GM18907 (cell line): ENCODE data around the gene NMUR1.

ENCODE experiments used
- ATAC-seq: cut with Tn5 transposase; IDR thresholded peaks from one replicate; pipeline ENCODE4 v1.9.1; 2021; ENCODE audit warnings: mild to moderate bottlenecking, moderate library complexity; ENCODE audit not compliant: unreplicated experiment

The NMUR1 gene

DNA sequence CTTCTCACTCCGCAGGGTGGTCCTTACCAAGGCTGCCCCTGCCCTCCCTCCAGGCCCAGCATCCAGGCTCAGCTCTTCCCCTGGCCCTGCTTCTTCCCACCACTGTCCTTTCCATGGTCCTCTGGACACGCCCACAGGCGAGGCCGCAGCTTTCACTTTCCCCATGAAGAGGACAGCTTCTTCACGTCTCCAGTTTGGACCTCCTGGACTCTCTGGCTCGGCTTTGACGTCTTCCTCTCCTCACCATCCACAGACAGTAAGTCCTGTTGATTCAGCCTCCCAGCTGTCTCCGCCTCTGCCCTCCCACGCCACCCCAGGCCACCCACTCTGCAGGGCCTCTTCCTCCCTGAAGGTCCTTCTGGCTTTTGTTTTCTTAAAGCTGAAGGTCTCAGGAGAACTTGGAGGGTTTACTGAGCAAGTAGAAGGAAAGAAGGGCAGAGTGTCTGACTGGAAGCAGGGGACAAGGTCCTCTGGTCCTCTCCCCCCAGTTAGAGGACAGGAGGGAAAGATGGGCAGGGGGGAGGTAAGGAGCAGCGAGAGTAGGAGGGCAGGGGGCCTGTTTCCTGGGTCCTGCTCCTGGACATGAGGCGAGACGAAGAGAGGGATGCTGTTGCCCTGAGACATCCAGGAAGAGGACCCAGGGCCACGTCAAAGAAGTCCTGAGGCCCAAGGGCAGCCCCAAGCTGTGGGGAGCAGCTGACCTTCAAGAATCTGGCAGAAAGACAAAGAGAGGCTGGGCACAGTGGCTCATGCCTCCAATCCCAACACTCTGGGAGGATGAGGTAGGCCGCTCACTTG lies 24.7 kb upstream of the NMUR1 start:
- no peak for ATAC-seq

DNA sequence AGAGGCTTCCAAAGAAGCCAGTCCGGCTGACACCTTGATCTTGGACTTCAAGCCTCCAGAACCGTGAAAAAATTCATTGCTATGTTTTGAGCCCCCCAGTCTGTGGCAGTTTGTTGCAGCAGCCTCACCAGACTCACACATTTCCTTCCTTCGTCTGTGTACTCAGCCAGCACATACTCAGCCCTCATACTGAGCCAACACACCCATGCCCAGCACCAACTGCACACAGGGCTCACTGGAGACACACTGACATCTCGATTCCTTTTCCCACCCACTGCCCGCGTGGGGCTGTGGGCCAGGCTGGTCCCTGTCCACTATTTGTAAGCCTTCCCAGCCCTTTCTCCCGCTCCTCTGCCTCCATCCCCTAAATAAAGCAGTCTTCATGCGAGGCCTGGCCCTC lies 24.1 kb upstream of the NMUR1 start:
- no peak for ATAC-seq

DNA sequence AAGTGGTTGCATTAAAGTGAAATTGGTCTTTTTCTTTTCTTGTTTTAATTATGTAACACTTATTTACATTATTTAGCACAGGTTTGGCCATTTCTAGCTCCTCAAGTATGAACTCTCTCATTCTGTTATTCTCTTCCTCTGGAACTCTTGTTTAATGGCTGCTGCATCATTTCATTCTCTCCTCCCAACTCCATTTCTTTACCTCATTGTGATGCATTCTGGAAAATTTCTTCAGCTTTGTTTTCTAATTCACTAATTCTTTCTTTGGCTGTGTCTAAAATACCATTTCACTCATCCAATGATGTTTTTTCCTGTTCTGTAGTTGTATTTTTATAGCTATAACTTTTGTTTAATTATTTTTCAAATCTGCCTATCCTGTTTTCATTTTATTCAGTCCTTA lies 22.5 kb upstream of the NMUR1 start:
- no peak for ATAC-seq

DNA sequence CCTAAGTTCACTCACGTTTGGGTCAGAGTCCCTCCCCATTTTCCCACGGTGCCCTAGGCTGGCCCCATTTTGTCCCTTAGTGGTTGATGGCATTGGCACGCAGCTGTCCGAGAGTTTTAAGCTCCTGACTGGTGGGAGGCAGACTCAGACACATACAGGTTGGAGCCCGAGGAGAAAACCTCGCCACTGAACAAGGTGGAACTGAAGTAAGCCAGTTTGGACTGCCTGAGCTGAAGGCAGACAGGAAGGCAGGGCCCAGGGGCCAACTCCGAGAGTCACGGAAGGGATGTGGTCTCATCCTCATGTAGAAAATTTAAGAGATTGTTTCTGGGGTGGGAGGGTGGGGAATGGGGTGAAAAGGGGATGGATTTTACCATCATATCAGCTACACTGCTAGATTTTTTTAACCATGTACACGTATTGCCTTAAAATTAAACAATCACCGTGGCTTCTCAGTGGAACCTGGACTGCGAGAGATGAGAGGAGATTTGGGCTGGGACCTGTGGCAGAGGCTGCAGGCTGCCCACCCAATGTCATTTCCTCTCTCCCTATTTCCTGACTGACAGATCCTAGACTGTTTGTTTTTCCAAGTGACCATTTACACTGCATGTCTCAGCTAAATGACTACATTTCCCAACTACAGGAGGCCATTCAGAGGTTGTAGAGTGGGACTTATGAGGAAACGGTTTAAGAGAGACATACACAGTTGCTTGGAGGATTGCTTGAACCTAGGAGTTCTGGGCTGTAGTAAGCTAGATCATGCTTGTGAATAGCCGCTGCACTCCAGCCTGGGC lies 19.4 kb upstream of the NMUR1 start:
- ATAC-seq, result no peak

DNA sequence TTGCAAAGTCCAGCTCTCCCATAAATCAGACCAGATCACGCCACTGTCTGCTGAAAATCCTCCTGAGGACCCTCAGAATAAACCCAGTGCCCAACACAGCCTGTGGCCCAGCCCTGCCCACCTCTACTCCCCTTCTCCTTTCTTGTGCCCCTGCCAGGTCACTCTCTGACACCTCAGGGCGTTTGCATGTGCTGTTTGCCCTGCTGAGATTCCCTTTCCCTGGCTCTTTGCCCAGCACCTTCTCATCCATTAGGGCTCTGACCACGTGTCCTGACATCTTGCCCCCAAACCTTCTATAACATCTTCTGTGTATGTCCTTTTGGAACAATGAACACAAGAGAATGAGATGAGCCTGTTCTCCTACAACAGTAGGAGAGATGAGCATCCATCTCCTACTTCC lies 18.5 kb upstream of the NMUR1 start:
- no peak for ATAC-seq

DNA sequence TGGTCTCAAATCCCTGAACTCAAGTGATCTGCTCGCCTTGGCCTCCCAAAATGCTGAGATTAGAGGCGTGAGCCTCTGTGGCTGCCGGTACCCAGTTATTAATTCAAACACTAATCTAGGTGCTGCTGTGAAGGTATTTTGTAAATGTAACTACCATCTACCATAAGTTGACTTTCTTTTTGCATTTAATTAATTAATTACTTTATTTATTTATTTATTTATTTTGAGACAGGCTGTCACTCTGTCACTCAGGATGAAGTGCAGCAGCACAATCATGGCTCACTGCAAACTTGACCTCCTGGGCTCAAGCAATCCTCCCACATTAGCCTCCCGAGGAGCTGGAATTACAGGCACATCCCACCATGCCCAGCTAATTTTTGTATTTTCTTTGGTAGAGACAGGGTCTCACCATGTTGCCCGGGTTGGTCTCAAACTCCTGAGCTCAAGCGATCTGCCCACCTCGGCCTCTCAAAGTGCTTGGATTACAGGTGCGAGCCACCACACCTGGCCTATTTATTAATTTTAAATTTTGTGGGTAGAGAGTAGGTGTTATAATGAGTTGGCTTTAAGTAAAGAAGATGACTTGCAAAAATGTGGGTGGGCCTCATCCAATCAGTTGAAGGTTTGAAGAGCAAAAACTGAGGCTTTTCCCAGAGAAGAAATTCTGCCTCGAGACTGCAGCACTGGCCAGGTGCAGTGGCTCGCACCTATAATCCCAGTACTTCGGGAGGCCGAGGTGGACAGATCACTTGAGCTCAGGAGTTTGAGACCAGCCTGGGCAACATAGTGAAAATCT lies 17.3 kb upstream of the NMUR1 start:
- no peak for ATAC-seq

DNA sequence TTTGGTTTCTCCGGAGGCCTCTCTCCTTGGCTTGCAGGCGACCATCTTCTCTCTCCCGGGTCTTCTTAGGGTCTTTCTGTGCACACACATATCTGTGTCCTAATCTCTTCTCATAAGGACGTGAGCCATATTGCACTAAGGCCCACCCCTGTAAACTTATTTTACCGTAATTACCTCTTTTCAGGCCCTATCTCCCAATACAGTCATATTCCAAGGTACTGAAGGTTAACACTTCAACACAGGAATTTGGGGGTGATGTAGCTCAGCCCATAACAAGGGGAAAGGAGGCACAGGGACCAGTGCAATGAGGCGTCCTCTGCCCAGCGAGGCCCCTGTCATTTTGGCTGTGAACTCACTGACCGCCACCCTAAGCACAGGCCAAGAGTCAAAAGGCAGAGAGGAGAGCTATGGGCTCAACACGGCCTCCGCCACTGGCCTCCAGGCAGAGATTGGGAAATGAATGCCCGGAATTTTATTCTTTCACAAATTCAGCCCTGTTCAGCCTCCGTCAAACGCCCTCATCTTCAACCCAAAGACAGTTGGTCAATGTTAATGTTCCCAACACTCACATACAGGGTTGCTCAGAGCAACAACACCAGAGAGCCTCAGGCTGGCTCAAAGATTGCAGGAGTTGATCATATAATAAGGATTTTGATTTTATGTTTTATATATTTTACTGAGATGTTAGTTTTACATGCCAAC lies 15.9 kb upstream of the NMUR1 start:
- peak; percentile 7 for ATAC-seq

DNA sequence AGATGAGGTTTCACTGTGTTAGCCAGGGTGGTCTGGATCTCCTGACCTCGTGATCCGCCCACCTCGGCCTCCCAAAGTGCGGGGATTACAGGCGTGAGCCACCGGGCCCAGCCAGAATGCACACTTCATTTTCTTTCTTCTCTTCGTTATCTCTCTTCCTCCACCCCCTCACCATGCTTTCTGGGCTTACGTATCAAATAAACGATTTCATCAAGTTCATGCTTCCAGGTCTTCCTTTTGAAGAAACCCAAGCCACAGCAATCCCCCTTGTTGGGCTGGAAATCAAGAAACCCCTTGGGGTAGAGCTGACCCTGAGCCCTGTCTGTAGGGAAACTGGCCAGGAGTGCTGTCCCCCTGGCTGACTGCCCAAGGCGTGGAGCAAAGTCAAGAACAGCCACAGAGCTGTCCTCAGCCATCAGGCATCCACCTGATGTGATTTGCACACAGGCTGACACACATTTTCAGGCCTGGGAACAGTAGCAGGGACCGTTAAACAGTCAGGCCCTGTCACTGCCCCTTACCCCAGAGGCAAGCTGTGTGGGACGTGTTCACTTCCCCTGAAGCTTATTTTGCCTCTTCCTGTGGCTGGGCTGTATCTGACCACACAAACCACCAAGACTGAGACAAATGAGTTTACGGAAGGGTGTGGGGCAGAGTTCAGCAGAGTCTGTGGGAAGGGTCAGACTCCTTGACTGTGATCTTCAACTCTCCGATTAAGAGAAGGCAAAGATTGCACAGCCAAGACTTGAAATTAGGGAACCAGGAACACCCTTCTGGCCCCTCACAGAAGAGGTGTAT lies 15.1 kb upstream of the NMUR1 start:
- ATAC-seq, result peak; percentile 99

DNA sequence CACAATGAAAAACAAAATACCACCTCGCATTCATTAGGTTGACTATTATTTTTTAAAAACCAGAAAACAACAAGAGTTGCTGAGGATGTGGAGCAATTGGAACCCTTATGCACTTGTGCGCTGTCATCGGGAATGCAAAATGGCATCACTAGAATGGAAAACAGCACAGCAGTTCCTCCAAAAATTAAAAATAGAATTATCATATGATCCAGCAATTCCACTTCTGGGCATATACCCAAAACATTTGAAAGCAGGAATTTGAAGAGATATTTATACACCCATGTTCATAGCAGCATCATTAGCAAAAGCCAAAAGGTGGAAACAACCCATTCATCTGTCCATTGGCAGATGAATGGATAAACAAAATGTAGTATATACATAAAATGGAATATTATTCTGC lies 11.9 kb upstream of the NMUR1 start:
- no peak for ATAC-seq

DNA sequence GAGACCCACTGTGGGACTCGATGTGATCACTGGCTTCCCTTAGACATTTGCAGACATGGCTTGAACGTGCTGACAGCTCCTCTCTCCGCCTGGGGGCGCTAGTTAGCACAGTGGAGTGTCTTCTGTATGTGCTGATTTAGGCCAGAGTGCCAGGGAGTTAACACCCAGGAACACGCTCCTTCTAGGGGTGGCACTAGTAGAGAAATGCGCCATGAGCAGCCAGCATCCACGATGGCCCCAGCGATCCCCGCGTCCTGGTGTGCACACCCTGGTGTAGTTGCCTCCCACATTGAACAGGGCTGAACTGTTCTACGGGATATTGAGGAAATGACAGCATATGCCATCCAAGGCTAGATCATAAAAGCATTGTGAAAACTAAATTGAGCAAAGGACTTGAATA lies 11.4 kb upstream of the NMUR1 start:
- no peak for ATAC-seq

DNA sequence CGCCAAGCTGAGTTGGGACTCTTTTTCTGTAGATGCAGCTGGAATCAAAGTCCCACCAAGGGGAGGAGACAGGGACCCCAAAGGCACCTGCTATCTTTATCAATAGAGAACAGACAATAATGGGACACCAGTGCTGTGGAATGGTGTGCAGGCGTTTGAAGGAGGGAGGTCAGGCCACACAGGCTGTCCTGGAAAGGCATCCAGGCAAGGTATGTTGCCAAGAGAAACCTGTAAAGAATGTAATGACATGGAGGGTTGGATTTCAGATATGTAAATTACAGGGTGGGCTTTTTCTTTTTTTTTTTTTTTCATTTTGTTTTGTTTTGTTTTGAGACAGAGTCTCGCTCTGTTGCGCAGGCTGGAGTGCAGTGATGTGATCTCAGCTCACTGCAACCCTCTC lies 9.7 kb upstream of the NMUR1 start:
- no peak for ATAC-seq

DNA sequence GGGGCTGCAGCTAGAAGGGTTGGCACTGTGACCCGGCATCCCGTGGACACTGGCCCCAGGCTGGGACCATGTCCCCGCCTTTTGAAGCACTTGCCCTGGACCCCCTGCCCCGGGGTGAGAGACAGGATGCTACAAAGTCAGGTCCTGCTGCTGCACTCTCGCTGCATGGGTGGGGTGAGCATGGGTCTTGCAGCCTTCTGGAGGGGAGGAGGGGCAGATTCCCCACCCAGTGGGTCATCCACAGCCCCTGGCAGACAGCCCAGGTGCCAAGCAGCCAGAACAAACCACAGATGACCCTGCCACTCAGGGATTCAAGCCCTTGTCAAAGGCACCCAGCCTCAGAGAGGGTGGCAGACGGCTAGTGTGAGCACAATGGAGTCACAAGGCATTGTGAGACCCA lies 5.7 kb upstream of the NMUR1 start:
- ATAC-seq, result no peak

DNA sequence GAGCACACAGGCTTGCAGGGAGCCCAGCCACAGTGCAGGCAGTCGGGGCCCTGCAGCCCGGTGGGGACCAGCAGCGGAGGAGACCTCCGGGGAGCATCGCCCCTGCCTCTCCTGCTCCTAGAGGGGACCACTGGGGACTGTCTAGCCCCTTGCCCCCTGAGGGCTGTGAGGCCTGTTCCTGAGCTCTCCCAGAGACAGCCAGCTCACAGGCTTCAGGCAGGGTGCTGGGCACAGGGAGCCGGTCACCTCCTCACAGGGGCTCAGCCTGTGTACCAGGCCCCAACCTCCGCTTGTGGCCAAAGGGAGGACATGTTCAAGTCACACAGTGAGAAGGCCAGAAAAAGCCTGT lies 3.5 kb upstream of the NMUR1 start:
- no peak for ATAC-seq

DNA sequence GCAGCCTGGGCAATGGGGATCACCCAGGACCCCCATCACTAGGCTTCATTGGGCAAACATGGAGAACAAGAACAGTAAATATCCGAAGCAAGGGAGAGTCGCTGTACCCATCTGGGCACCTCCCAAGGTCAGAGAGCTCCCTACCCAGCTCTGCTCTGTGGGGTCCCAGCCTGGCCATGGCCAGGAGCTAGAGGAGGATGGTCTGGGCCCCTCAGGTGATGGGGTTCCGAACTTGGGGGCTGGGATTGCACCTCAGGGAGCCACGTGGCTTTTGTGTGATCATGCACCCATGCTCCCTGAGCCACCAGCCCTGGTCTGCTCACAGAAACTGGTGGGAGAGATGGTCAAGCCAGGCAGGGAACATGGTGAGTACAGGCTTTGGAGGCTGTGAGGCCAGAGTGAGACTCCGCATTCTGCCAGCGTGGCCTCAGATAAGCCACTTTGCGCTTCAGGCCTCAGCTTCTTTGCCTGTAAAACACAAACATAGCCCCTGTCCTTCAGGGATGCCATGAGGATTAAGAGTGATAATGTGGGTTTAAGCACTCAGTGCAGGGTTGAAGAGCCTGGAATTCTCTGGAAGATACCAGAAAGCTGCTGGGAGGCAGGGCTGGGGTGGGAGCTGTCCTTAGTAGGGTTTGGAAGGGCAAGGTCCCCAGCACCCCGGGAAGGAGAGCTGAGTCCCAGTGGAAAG lies 3.0 kb upstream of the NMUR1 start:
- no peak for ATAC-seq

DNA sequence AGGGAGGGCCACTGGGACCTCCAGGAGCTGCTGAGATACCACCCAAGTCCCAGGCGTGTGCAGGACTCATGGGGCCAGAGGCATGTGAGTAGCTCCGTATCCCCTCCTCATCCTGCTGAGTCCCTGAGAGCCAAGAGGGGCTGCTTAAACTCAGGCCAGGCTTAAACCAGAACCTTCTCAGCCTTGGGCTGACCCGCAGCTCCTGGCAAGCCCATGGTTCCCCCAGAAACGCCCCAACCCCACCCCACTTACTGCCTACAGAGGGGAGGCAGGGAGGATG lies 2.5 kb upstream of the NMUR1 start:
- no peak for ATAC-seq

DNA sequence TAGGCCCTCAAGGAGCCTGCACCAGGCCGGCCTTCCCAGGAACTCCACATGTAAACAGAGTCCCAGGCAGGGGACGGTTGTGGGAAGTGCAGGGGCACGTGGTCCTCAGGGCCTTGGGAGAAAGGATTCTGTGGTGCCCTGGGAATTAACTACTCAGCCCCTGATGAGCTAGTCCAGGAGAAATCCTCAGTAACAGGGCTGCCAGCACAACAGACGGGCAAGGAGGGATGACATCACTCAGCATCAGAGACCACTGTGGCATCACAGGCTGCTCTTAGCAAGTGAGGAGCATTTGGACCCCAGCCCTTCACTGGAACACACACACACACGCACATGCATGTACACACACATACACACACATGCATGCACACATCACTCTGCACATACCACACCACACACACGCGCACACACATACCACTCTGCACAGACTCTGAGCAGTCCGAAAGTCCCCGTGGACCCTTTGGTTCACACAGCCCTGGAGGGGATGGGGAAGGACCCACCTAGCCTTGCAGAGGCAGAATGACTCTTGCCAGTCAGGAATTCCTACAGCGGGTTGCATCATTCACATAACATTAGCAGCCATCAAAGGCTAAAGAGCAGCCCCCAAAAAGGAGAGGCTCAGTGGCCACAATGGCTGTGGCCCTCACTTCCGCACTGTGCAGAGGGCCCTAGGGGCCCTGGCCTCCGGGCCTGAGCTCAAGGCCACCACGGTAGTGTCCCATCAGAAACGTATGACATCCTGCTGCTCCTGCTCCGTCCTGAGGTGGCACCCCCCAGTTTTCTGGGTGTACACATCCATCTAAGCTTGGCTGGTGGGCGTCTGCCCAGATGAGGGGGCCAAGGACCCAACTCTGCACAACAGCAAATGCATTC lies 1.9 kb upstream of the NMUR1 start:
- ATAC-seq, result no peak

DNA sequence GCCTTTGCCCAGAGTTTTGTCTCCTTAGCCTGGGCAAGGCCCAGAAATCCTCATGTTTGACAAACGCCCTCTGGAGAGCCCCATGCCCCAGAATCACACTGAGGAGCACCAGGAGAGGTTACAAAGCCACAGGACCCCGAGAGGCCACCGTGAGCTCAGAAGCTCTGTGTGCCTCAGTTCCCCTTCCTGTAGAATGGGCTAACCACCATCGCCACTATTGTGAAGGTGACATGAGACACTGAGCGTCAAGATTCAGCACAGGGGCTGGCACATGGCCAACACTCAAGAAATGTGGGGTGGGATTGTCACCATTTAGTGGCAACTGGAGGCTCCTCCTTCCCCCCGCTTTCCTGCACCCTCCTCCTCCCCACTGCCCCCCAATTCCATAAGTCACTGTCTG lies 1.2 kb upstream of the NMUR1 start:
- ATAC-seq, result no peak

DNA sequence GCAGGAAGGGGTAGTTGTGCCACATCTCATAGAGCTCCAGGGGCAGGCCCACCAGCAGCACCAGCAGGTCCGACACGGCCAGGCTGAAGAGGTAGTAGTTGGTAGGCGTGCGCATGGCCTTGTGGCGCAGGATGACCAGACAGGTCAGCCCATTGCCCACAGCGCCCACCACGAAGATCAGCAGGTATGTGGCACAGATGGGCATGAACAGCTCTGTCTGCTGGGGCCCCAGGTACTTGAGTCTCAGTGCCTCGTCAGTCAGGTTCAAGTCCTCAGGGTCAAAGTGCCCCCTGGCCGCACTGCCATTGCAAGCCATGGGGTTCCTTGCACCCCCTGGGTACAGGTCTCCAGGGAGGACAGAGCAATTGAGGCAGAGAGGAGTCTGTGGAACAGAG lies 1.6 kb downstream of the NMUR1 start:
- no peak for ATAC-seq
